GM12873 (cell line): ENCODE data around the gene STAT6.

Source experiments
- TF ChIP-seq, protein P1 (sequence below): IDR thresholded peaks from 2 replicates; pipeline ENCODE4 v1.5.1; 2012; ENCODE audit warnings: low read depth, mild to moderate bottlenecking, moderate library complexity, low read length, control low read depth; ENCODE audit not compliant: insufficient read depth; ENCODE audit errors: missing control alignments

Gene STAT6

DNA sequence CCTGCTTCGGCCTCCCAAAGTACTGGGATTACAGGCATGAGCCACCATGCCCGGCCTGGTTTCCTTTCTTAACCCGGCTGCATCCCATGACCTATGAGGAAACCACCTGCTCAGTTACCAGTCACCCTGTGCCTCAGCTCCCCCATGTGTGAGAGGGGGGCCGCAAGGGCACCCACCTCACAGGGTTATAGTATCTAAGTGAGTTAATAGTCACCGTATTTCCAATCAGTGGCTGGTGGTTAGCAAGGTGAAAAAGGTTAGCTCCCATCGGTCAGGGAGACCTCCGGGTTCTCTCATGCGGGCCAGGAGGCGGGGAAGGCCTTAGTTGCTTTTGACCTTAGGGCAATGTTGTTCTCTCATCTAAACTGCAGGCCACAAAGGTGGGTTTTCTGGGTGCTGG, 23.8 kb upstream of the STAT6 start:
- TF ChIP-seq, protein P1, sequence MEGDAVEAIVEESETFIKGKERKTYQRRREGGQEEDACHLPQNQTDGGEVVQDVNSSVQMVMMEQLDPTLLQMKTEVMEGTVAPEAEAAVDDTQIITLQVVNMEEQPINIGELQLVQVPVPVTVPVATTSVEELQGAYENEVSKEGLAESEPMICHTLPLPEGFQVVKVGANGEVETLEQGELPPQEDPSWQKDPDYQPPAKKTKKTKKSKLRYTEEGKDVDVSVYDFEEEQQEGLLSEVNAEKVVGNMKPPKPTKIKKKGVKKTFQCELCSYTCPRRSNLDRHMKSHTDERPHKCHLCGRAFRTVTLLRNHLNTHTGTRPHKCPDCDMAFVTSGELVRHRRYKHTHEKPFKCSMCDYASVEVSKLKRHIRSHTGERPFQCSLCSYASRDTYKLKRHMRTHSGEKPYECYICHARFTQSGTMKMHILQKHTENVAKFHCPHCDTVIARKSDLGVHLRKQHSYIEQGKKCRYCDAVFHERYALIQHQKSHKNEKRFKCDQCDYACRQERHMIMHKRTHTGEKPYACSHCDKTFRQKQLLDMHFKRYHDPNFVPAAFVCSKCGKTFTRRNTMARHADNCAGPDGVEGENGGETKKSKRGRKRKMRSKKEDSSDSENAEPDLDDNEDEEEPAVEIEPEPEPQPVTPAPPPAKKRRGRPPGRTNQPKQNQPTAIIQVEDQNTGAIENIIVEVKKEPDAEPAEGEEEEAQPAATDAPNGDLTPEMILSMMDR: no peak

GRCh38 chr12:57133916-57134315, 22.8 kb upstream of the STAT6 start:
- TF ChIP-seq, protein P1: no peak

DNA sequence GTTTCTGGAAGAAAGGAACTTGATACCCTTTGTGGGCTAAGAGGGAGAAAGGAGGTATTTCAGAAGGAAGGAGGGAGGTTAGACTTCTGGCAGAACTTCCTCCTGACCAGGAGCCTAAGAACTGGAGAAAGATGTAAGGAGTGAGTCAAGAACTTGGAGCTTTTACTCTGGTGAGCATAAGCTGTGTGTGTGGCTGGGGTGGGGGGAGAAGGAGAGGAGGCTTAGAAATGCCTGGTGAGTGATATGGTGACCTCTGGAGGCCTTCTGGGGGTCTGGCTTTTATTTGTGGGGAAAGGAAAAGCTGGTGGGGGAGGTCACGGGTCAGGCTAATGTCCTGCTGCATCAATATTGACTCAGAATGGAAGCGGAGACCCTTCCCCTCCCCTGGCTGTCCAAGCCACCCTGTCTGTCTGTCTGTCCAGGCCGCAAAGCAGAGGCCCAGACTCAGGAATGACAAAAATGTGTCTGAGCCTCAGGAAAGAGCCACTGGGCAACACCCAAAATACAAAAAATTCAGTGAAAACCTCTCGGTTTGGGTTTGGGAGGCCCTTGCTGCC, 21.9 kb upstream of the STAT6 start:
- TF ChIP-seq, protein P1: no peak

GRCh38 chr12:57131896-57132744, 21.0 kb upstream of the STAT6 start:
- TF ChIP-seq, protein P1: no peak

GRCh38 chr12:57130941-57131340, 19.8 kb upstream of the STAT6 start:
- TF ChIP-seq, protein P1: no peak

DNA sequence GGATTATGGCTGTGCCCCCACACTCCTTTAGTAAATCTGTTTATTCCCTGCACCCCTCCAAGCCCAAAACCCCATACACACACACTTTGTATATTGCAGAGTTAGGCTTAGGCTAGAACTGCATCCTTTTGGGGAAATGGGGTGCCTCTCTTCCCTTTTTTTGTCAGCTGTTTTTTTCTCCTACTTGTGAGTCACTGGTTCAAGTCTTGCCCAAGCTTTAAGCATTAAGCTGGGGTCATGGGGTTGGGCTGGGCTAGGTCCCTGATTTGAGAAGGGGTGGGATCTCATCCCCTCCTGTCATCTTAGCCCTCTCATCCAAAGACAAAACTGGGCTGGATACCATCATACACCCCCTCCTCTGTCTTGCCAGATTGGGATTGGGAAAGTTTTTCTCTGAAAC, 18.7 kb upstream of the STAT6 start:
- TF ChIP-seq, protein P1: no peak

DNA sequence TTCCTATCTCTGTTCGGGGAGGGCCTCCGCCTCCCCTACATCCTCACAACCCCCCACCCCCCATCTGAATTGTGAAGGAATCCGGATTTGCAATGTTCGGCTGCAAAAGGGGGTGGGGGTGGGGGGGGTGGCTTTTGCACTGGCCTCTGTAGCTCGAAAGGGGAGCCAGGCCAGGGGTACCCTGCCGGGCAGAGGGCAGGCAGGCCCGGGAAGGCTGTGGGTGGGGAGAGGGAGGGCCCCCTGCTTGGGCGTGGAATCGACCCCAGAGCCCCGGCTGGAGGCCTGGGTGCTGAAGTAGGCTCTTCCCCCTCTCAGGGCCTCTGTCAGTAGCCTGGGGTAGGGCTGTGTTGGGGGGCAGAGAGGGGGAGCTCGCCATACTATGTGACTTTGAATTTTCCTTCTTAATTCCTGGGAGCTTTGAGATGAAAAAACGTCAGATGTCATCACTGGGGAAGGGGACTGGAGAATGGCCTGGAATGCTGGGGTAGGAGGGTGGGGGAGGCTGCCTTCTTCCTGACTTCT, 18.2 kb upstream of the STAT6 start:
- TF ChIP-seq, protein P1: no peak
